Ascending aorta (tissue), 2 donors: ENCODE results near the gene NGEF. TPM values are rescaled to one million over a fixed set of nuclear protein-coding genes. Genes with fewer than 3 reads are reported as not detected.

Source experiments
- DNase-seq, 2 donors: peaks; one replicate each; pipeline ENCODE4 v3.0.0-alpha.2; 2019; ENCODE audit warnings: low spot score in 2 of 2
- H3K27ac ChIP-seq, 2 donors: fragments of 200-600 bp; sonication (generic); one replicate each; pipeline ENCODE4 v1.5.1; 2016 to 2017; ENCODE audit warnings: mild to moderate bottlenecking in 1 of 2
- H3K27me3 ChIP-seq: fragments of 200-600 bp; sonication (generic); one replicate; pipeline ENCODE4 v1.5.1; 2017
- H3K36me3 ChIP-seq, 2 donors: fragments of 200-600 bp; sonication (generic); one replicate each; pipeline ENCODE4 v1.5.1; 2016
- H3K4me1 ChIP-seq, 2 donors: fragments of 200-600 bp; sonication (generic); one replicate each; pipeline ENCODE4 v1.5.1; 2016 to 2017; ENCODE audit warnings: mild to moderate bottlenecking in 1 of 2
- H3K4me3 ChIP-seq, 2 donors: fragments of 200-600 bp; sonication (generic); one replicate each; pipeline ENCODE4 v1.5.1; 2016 to 2017; ENCODE audit warnings: mild to moderate bottlenecking in 1 of 2
- H3K9me3 ChIP-seq, 2 donors: fragments of 200-600 bp; sonication (generic); one replicate each; pipeline ENCODE4 v1.5.1; 2016
- intact Hi-C: fragments of 100-400 bp; cut with DNase I; formaldehyde crosslinking; loops from one replicate; pipeline ENCODE4 v1.15.1; 2023
- total RNA-seq: library from RNA; depleted of rRNA; stranded (reverse); fragments of >200 nt; gene quantifications from one replicate; pipeline ENCODE4 v1.1.0, GENCODE V29; 2016
- TF ChIP-seq, protein P1 (sequence below), 3 experiments: fragments of 200-600 bp in 2 of 3; fragments of 450-650 bp in 1 of 3; sonication (generic) in 2 of 3; IDR thresholded peaks; one replicate each; pipeline ENCODE4 v1.5.1; 2016 to 2019; ENCODE audit warnings: antibody characterized with exemption in 3 of 3, mild to moderate bottlenecking in 1 of 3, moderate library complexity in 1 of 3

Gene NGEF
- total RNA-seq, 1 donor from 2014 or later, result 0.43 TPM

DNA sequence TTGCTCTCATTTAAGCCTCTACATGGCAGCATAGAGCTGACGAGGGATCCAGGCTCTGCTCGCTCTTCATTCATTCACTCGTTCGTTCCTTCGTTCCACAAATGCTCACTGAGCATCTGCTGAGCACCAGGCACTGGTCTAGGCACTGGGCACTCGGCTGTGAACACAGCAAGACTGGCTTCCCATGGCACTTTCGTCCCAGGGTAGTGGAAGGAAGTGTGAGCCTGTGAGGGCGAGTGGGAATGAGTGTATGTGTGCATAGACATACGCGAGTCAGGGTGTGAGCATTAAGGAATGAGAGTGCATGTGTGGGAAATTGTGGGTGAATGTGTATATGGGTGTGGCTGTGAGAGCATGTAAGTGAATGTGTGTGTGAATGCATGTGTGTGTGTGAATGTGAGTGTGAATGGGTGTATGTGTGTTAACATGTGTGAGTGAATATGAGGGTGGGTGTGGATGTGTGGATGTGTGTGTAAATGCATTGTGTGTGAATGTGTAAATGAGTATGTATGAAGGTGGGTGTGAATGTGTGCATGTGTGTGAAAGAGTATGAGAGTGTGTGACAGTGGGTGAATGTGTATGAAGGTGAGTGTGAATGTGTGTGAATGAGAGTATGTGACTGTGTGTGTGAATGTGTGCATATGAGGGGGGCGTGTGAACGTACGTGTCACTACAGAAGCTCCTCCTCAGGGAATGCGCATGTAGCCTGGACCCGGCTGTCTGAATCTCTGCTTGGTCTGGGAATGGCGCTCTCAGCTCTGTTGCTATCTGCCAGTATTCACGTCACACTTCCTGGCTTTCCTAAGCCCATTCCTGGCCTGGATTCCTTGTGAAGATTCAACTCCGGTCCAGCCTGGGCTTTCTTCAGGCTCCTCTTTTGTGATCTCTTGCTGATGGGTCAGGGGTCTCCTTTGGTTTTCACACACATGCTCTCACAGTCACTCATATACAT is 114.2 kb downstream of the NGEF start:
- Histone ChIP-seq H3K4me3 (no peak overlapping the region), H3K36me3 (no peaks in the 10 kb centered on the region), H3K27ac (no peak overlapping the region), H3K9me3 (no peaks in the 10 kb centered on the region), H3K4me1 (no peaks in the 10 kb centered on the region), H3K27me3 (no peaks in the 10 kb centered on the region)
- no peak for DNase-seq
- TF ChIP-seq, protein P1, sequence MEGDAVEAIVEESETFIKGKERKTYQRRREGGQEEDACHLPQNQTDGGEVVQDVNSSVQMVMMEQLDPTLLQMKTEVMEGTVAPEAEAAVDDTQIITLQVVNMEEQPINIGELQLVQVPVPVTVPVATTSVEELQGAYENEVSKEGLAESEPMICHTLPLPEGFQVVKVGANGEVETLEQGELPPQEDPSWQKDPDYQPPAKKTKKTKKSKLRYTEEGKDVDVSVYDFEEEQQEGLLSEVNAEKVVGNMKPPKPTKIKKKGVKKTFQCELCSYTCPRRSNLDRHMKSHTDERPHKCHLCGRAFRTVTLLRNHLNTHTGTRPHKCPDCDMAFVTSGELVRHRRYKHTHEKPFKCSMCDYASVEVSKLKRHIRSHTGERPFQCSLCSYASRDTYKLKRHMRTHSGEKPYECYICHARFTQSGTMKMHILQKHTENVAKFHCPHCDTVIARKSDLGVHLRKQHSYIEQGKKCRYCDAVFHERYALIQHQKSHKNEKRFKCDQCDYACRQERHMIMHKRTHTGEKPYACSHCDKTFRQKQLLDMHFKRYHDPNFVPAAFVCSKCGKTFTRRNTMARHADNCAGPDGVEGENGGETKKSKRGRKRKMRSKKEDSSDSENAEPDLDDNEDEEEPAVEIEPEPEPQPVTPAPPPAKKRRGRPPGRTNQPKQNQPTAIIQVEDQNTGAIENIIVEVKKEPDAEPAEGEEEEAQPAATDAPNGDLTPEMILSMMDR (IDR thresholded peaks at IDR 0.05), result no peak
- intact Hi-C loops, result no loop called here

DNA sequence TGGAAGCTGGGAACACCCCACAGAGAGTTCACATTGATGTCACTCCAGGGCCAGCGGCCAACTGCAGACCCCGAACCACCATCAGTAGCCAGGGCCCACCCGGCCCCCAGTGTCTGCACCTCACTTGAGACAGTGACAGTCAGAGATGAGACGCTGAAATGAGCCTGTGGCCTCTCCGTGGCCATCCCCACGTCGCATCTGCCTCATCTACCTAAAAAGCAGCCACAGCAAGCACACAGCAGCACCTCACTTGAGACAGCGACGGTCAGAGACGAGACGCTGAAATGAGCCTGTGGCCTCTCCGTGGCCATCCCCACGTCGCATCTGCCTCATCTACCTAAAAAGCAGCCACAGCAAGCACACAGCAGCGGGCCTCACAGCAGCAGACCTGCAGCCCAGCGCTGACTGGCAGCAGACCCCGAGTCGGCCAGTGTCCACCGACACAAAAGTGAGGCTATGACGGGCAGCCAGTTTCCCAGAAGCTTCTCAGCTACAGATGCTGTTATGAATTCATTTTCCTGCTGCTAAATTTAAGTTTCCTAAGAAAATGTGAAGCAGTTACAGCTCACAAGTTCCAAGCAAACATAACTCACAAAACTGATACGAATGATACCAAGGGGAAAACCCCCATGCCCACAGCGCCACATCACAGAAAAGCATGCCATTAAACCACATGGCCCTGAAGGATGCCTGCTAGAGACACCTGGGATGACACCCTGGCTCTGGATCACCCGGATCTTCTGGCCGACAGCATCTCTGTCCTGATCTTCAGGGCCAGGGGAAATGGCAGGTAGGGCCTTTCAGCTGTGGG is 115.3 kb downstream of the NGEF start:
- DNase-seq, result peak in 1 of 2 donors; percentile 60
- Histone ChIP-seq H3K9me3 (no peaks in the 10 kb centered on the region), H3K27me3 (no peaks in the 10 kb centered on the region), H3K36me3 (no peaks in the 10 kb centered on the region), H3K4me1 (no peaks in the 10 kb centered on the region), H3K4me3 (no peak overlapping the region), H3K27ac (no peak overlapping the region)
- intact Hi-C loops, result no loop called here
- TF ChIP-seq, protein P1 (IDR thresholded peaks at IDR 0.05), result no peak

DNA sequence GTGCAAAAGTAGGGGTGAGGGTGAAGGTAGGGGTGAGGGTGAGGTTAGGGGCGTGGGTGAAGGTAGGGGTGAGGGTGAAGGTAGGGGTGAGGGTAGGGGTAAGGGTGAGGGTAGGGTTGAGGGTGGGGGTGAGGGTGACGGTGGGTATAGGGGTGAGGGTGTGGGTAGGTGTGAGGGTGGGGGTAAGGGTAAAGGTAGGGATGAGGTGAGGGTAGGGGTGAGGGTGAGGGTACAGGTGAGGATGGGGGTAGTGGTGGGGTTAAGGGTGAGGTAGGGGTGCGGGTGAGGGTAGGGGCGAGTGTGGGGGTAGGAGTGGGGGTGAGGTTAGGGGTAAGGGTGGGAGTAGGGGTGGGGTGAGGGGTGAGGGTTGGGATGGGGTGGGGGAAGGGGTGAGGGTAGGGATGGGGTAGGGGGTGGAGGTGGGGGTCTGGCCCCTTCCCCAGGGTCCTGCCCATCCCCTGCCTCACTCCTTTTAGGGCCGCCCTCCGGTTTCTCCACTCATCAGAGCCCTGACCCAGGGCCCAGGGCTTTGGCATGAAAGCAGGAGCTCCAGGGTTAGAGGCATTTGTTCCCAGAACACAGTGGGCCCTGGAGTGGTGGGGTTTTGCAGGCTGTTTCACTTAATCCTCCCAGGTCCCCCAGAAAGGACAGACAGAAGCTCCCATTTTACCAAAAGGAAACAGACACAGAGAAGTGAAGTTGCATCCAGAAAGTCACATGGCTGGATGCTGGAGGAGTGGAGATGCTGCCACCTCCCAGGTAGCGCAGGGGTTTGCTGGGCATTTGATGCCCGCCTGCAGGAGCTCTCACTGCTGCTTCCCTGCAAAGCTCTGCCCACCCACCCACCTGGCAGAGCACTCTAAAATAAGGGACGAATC is 116.1 kb downstream of the NGEF start:
- intact Hi-C loops, result no loop called here

DNA sequence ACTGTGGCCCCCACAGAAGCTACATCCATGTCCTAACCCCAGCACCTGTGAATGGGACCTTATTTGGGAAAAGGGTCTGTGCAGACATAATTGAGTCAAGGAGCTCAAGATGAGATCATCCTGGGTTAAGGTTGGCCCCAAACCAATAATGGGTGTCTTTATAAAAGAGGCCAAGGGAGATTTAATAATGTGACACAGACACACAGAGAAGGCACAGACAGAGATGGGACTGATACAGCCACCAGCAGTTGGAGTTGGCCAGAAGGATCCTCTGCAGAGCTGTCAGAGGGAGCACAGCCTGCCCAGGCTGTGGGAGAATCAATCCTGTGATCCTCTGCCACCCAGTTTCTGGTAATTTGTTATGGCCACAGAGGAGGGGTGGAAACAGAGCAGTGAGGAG is 116.9 kb downstream of the NGEF start:
- Histone ChIP-seq H3K36me3 (no peaks in the 10 kb centered on the region), H3K4me3 (no peak overlapping the region), H3K27ac (no peak overlapping the region), H3K9me3 (no peaks in the 10 kb centered on the region), H3K4me1 (no peaks in the 10 kb centered on the region), H3K27me3 (no peaks in the 10 kb centered on the region)
- TF ChIP-seq, protein P1 (IDR thresholded peaks at IDR 0.05), result no peak
- intact Hi-C loops, result no loop called here
- no peak for DNase-seq

More for the DNA sequence above, 116.1 kb downstream of the NGEF start:
- H3K27ac ChIP-seq, result no peak overlapping the region
- H3K27me3 ChIP-seq, result no peaks in the 10 kb centered on the region
- H3K4me1 ChIP-seq, result no peaks in the 10 kb centered on the region
- no peak overlapping the region for H3K4me3 ChIP-seq
- DNase-seq, result no peak
- no peaks in the 10 kb centered on the region for H3K9me3 ChIP-seq
- H3K36me3 ChIP-seq, result no peaks in the 10 kb centered on the region
- TF ChIP-seq, protein P1 (IDR thresholded peaks at IDR 0.05), result no peak

DNA sequence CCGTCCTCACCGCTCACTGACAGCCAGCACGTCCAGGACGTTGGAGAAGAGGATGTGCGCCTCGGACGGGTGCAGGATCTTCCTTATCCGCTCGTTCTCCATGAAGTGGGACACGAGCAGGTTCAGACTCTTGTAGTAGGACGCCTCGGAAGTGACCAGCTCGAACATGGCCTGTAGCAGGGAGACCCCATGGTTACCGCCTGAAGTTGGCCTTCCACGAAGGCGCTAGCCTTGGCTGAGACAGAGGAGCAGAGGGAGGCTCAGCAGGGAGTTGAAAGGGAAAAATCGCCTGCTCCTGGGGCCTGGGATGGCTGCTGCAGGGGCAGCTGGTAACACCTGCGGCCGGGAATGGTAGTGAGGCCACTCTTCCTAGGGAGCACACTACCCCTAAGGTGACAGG is 118.3 kb downstream of the NGEF start:
- no peak overlapping the region for H3K4me3 ChIP-seq
- TF ChIP-seq, protein P1 (IDR thresholded peaks at IDR 0.05), result no peak
- H3K36me3 ChIP-seq, result no peaks in the 10 kb centered on the region
- no peaks in the 10 kb centered on the region for H3K4me1 ChIP-seq
- DNase-seq, result no peak
- H3K27ac ChIP-seq, result no peak overlapping the region
- intact Hi-C loops, result no loop called here
- H3K27me3 ChIP-seq, result no peaks in the 10 kb centered on the region
- H3K9me3 ChIP-seq, result no peaks in the 10 kb centered on the region
